HepG2 (cell line): ENCODE data around the gene EPN2. TPM values are rescaled to one million over a fixed set of nuclear protein-coding genes. Genes with fewer than 3 reads are reported as not detected.

Experiments used
- ATAC-seq: fragments of 200-7000 bp; cut with Tn5 transposase; 3 replicates; pipeline ENCODE4 v1.9.1; 2020; ENCODE audit warnings: mild to moderate bottlenecking, moderate library complexity
- BruUV-seq: library from RNA; stranded (reverse); fragments of 400-500 nt; replicated peaks from 2 replicates; lab custom pipeline; 2021; lab: Mats Ljungman, UMichigan
- CTCF ChIA-PET: fragments of 300-600 bp; formaldehyde crosslinking; extraction: SDS; loops from one replicate; lab custom pipeline; 2021; ENCODE audit warnings: low total read pairs, inconsistent platforms, low intra/inter-chr PET ratio; lab: Yijun Ruan, JAX
- POLR2A ChIA-PET: fragments of 350-600 bp; sonication (Branson Sonifier 250); formaldehyde crosslinking; loops from one replicate; lab custom pipeline; 2020; ENCODE audit warnings: antibody characterized with exemption, inconsistent platforms; lab: Yijun Ruan, JAX
- DNase-seq: peaks from one replicate; pipeline ENCODE4 v3.0.0-alpha.2; 2015; ENCODE audit warnings: low spot score
- FAIRE-seq: peaks from 3 replicates; lab custom pipeline; 2011; peaks lifted over from hg19 to GRCh38; lab: Jason Lieb, UNC
- H2AFZ ChIP-seq: one replicate; pipeline ENCODE4 v1.6.1; 2011; ENCODE audit warnings: low read length, inconsistent platforms
- H3K27ac ChIP-seq: fragments of 300-600 bp; 3 replicates; pipeline ENCODE4 v1.8.0; 2011; ENCODE audit warnings: mixed run types, mild to moderate bottlenecking, mixed read lengths, low read length, inconsistent platforms; ENCODE audit not compliant: insufficient read depth; ENCODE audit errors: extremely low read length
- H3K27me3 ChIP-seq, 2 experiments: fragments of 200-600 bp in 1 of 2; 2 replicates in 1 of 2; 3 replicates in 1 of 2; pipeline versions ENCODE4 v1.6.0 to v1.8.0; 2011; ENCODE audit warnings: low read length in 2 of 2, mild to moderate bottlenecking in 2 of 2, moderate library complexity in 2 of 2, inconsistent platforms in 1 of 2; ENCODE audit not compliant: insufficient read depth in 2 of 2, control insufficient read depth in 1 of 2
- H3K36me3 ChIP-seq, 2 experiments: fragments of 200-600 bp in 1 of 2; replicated peaks in 1 of 2; 2 replicates in 1 of 2; 3 replicates in 1 of 2; pipeline versions ENCODE4 v1.5.1 to v1.8.0; 2011; ENCODE audit warnings: low read length in 2 of 2, inconsistent platforms in 1 of 2; ENCODE audit not compliant: insufficient read depth in 2 of 2, control insufficient read depth in 1 of 2
- H3K4me1 ChIP-seq: 2 replicates; pipeline ENCODE4 v1.5.1; 2012; ENCODE audit warnings: low read length, inconsistent platforms; ENCODE audit not compliant: insufficient read depth
- H3K4me2 ChIP-seq: 2 replicates; pipeline ENCODE4 v1.6.0; 2011; ENCODE audit warnings: low read depth, low read length, inconsistent platforms
- H3K4me3 ChIP-seq, 3 experiments: fragments of 200-600 bp in 1 of 3; sonication (generic), shearing (Covaris generic) in 1 of 3; replicated peaks in 1 of 3; 2 replicates each; pipeline ENCODE4 v1.5.1; 2011 to 2016; ENCODE audit warnings: low read length in 3 of 3, inconsistent platforms in 2 of 3, low read depth in 2 of 3, mild to moderate bottlenecking in 2 of 3, control low read depth in 1 of 3, mixed read lengths in 1 of 3; ENCODE audit not compliant: insufficient read depth in 1 of 3
- H3K79me2 ChIP-seq: one replicate; pipeline ENCODE4 v1.6.1; 2011; ENCODE audit warnings: low read length, inconsistent platforms; ENCODE audit not compliant: insufficient read depth
- H3K9ac ChIP-seq: 2 replicates; pipeline ENCODE4 v1.6.0; 2011; ENCODE audit warnings: mild to moderate bottlenecking, low read depth, low read length, inconsistent platforms; ENCODE audit not compliant: insufficient read depth
- H3K9me3 ChIP-seq: 2 replicates; pipeline ENCODE4 v1.5.1; 2012; ENCODE audit warnings: mild to moderate bottlenecking, low read length
- H4K20me1 ChIP-seq: 2 replicates; pipeline ENCODE4 v1.6.0; 2011; ENCODE audit warnings: inconsistent platforms, mild to moderate bottlenecking, low read length, moderate library complexity; ENCODE audit not compliant: insufficient read depth
- BRD4 ChIP-seq: sonication (generic); formaldehyde crosslinking; IDR thresholded peaks from 2 replicates; pipeline ENCODE4 v1.4.0; 2020; ENCODE audit warnings: missing genetic modification reagents
- NFE2L2 ChIP-seq: fragments of 150-350 bp; IDR thresholded peaks from 2 replicates; pipeline ENCODE4 v1.6.1; 2014; ENCODE audit warnings: low read length
- NFRKB ChIP-seq: fragments of 450-650 bp; IDR thresholded peaks from 2 replicates; pipeline ENCODE4 v1.6.1; 2017
- PHF21A ChIP-seq: sonication (generic); formaldehyde crosslinking; IDR thresholded peaks from 2 replicates; pipeline ENCODE4 v1.5.0; 2020; ENCODE audit warnings: mild to moderate bottlenecking, missing genetic modification reagents
- REXO4 ChIP-seq: sonication (generic); formaldehyde crosslinking; IDR thresholded peaks from 2 replicates; pipeline ENCODE4 v1.8.0; 2022; ENCODE audit warnings: missing genetic modification reagents, mild to moderate bottlenecking, borderline replicate concordance
- ZBTB20 ChIP-seq: sonication (generic); formaldehyde crosslinking; IDR thresholded peaks from 2 replicates; pipeline ENCODE4 v1.8.1; 2023; ENCODE audit warnings: missing genetic modification reagents, low read depth, mild to moderate bottlenecking, borderline replicate concordance
- ZFAT ChIP-seq: sonication (generic); formaldehyde crosslinking; conservative IDR thresholded peaks from 2 replicates; pipeline ENCODE4 v1.8.1; 2023; ENCODE audit warnings: missing genetic modification reagents, inconsistent platforms
- ZMYM3 ChIP-seq: sonication (generic); formaldehyde crosslinking; IDR thresholded peaks from 2 replicates; pipeline ENCODE4 v1.5.1; 2020; ENCODE audit warnings: mild to moderate bottlenecking, missing genetic modification reagents
- ZNF274 ChIP-seq: sonication (generic); formaldehyde crosslinking; IDR thresholded peaks from 2 replicates; pipeline ENCODE4 v1.5.1; 2020; ENCODE audit warnings: mild to moderate bottlenecking, missing genetic modification reagents
- WGBS: methylation state at CpG from one replicate; pipeline ENCODE4 v1.1.6; 2017; ENCODE audit warnings: low lambda C conversion rate; 5-methylcytosine and 5-hydroxymethylcytosine counted together
- in situ Hi-C: cut with HindIII; loops from 2 replicates; pipeline ENCODE4 v1.10.0; 2017; ENCODE audit warnings: low pct_unique_long_range_greater_than_20kb; ENCODE audit not compliant: extremely low pct_ligation_motif_present
- intact Hi-C: fragments of 100-400 bp; cut with micrococcal nuclease; formaldehyde crosslinking; loops from one replicate; pipeline ENCODE4 v1.10.0; 2022; ENCODE audit not compliant: unreplicated experiment
- polyA plus RNA-seq, 8 experiments: library from polyadenylated mRNA; depleted of rRNA in 3 of 8; stranded (reverse) in 7 of 8; unstranded in 1 of 8; fragments of >200 nt; fragmentation: Illumina TruSeq in 4 of 8; extraction: Trizol in 4 of 8; gene quantifications; 2 replicates each; pipeline versions ENCODE4 v1.2.1 to v1.2.3, GENCODE V29; 2011 to 2016; ENCODE audit warnings: low read depth in 4 of 8, missing spikeins in 1 of 8, mixed read lengths in 1 of 8; ENCODE audit not compliant: insufficient read depth in 1 of 8
- total RNA-seq, 5 experiments: library from RNA; depleted of rRNA; stranded (reverse); fragments of >200 nt; fragmentation: Illumina TruSeq; extraction: Trizol; gene quantifications; 2 replicates each; pipeline ENCODE4 v1.2.3, GENCODE V29; 2016; ENCODE audit warnings: low read depth in 1 of 5
- TF ChIP-seq, protein P1 (sequence below): sonication (generic); formaldehyde crosslinking; IDR thresholded peaks from 2 replicates; pipeline ENCODE4 v1.8.1; 2023; ENCODE audit warnings: mild to moderate bottlenecking, moderate library complexity, missing genetic modification reagents
- TF ChIP-seq, protein P2 (sequence below): sonication (generic); formaldehyde crosslinking; IDR thresholded peaks from 2 replicates; pipeline ENCODE4 v1.4.0; 2020; ENCODE audit warnings: missing genetic modification reagents
- TF ChIP-seq, protein P3 (sequence below): sonication (generic); formaldehyde crosslinking; IDR thresholded peaks from 2 replicates; pipeline ENCODE4 v1.4.0; 2020; ENCODE audit warnings: mild to moderate bottlenecking, missing genetic modification reagents
- TF ChIP-seq, protein P4 (sequence below): IDR thresholded peaks from 2 replicates; pipeline ENCODE4 v1.6.1; 2016; ENCODE audit warnings: low read depth, control low read depth

EPN2 gene
- total and polyA plus RNA-seq, 2 of the 13 experiments (the other 11 are each of a cell fraction or from before 2014, with no cell fraction given) = 7.8 to 19.2 TPM

DNA sequence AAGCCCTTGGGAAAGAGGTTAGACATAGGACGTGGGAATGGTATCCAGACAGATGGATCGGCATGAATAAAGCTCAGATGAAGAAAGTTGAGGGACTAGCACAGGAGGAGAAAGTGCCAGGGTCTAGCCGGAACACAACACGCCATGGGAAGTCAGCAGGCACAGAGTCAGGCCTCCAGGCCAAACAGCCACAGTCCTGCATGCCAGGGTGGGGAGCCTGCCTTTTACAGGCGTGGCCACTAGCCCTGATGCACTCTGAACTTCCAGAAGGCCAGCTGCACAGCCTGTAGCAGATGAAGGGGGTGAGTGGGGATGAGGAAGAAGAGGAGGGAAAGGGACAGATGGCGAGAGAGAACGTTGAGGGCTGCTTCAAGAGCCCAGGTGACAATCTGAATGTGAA is 120.2 kb downstream of the EPN2 start:
- intact Hi-C loops = no loop called here
- H2AFZ ChIP-seq = no peak overlapping the region
- DNase-seq = no peak
- TF ChIP-seq, protein P1, sequence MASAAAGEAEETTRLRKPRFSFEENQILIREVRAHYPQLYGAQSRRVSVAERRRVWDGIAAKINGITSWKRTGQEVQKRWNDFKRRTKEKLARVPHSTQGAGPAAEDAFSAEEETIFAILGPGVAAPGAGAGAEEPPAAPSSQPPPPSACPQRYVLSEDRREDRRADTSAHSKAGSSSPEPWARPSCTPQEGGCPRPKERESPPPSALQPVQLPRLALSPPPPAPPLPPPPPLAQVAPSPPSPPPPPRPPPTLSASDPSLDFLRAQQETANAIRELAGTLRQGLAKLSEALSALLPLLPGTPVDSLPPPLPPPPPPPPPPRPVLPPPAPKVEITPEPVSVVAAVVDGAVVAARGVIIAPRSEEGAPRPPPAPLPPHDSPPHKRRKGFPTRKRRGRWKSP (CRISPR knock-in tag) = no peak
- TF ChIP-seq, all 625 proteins: peak for 0
- Histone ChIP-seq H4K20me1 (no peaks in the 10 kb centered on the region), H3K36me3 (peaks cover 8 to 16% of the 10 kb centered on the region in 2 experiments; a peak in 4 of 5 replicates), H3K4me3 (no peak overlapping the region), H3K4me1 (peaks cover 11% of the 10 kb centered on the region), H3K4me2 (no peak overlapping the region), H3K79me2 (peaks cover 7% of the 10 kb centered on the region), H3K27ac (no peak overlapping the region), H3K27me3 (no peaks in the 10 kb centered on the region), H3K9me3 (no peaks in the 10 kb centered on the region), H3K9ac (no peak overlapping the region)
- in situ Hi-C loops = no loop called here
- CTCF ChIA-PET = no interaction called here
- ATAC-seq (no peak), FAIRE-seq (no peak)
- BruUV-seq = no TSS peak
- 95% methylated on average over 7 of the region's 7 CpGs for WGBS
- POLR2A ChIA-PET = interaction anchor here (4.3 kb wide), 1 partner anchor 19 kb away, joined by 12 read pairs; no protein-coding TSS in a partner anchor

- no peak for ATAC-seq
- no peak for DNase-seq
- no peak for FAIRE-seq
- 100% methylated on average over 3 of the region's 7 CpGs for WGBS
- ChIA-PET CTCF (no interaction called here), POLR2A (interaction anchor here (1.6 to 4.3 kb wide), 2 partner anchors 19 to 20 kb away, joined by 6 to 12 read pairs; partner anchors contain the start of gene MAPK7)
- no TSS peak for BruUV-seq
- intact Hi-C loops = no loop called here
- Histone ChIP-seq H4K20me1 (no peaks in the 10 kb centered on the region), H3K27ac (no peak overlapping the region), H3K4me3 (no peak overlapping the region), H3K4me2 (no peak overlapping the region), H2AFZ (no peak overlapping the region), H3K79me2 (peaks cover 7% of the 10 kb centered on the region), H3K36me3 (peaks cover 8 to 16% of the 10 kb centered on the region in 2 experiments; a peak in 4 of 5 replicates), H3K9ac (no peak overlapping the region), H3K4me1 (peaks cover 11% of the 10 kb centered on the region), H3K9me3 (no peaks in the 10 kb centered on the region), H3K27me3 (no peaks in the 10 kb centered on the region)
- in situ Hi-C loops = no loop called here
- TF ChIP-seq ZNF274 (CRISPR knock-in tag) (no peak), PHF21A (CRISPR knock-in tag) (no peak), NFE2L2 (no peak), ZBTB20 (CRISPR knock-in tag) (no peak), NFRKB (no peak), ZFAT (CRISPR knock-in tag) (no peak), REXO4 (CRISPR knock-in tag) (no peak), BRD4 (CRISPR knock-in tag) (no peak), ZMYM3 (CRISPR knock-in tag) (no peak)
- TF ChIP-seq, protein P2, sequence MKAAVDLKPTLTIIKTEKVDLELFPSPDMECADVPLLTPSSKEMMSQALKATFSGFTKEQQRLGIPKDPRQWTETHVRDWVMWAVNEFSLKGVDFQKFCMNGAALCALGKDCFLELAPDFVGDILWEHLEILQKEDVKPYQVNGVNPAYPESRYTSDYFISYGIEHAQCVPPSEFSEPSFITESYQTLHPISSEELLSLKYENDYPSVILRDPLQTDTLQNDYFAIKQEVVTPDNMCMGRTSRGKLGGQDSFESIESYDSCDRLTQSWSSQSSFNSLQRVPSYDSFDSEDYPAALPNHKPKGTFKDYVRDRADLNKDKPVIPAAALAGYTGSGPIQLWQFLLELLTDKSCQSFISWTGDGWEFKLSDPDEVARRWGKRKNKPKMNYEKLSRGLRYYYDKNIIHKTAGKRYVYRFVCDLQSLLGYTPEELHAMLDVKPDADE (CRISPR knock-in tag) = no peak
- TF ChIP-seq, protein P3, sequence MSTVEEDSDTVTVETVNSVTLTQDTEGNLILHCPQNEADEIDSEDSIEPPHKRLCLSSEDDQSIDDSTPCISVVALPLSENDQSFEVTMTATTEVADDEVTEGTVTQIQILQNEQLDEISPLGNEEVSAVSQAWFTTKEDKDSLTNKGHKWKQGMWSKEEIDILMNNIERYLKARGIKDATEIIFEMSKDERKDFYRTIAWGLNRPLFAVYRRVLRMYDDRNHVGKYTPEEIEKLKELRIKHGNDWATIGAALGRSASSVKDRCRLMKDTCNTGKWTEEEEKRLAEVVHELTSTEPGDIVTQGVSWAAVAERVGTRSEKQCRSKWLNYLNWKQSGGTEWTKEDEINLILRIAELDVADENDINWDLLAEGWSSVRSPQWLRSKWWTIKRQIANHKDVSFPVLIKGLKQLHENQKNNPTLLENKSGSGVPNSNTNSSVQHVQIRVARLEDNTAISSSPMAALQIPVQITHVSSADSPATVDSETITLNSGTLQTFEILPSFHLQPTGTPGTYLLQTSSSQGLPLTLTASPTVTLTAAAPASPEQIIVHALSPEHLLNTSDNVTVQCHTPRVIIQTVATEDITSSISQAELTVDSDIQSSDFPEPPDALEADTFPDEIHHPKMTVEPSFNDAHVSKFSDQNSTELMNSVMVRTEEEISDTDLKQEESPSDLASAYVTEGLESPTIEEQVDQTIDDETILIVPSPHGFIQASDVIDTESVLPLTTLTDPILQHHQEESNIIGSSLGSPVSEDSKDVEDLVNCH (CRISPR knock-in tag) = no peak
- TF ChIP-seq, protein P4, sequence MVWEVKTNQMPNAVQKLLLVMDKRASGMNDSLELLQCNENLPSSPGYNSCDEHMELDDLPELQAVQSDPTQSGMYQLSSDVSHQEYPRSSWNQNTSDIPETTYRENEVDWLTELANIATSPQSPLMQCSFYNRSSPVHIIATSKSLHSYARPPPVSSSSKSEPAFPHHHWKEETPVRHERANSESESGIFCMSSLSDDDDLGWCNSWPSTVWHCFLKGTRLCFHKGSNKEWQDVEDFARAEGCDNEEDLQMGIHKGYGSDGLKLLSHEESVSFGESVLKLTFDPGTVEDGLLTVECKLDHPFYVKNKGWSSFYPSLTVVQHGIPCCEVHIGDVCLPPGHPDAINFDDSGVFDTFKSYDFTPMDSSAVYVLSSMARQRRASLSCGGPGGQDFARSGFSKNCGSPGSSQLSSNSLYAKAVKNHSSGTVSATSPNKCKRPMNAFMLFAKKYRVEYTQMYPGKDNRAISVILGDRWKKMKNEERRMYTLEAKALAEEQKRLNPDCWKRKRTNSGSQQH (CRISPR knock-in tag) = no peak
Observed at GRCh38 chr17:19357761-19358160, 120.6 kb downstream of the EPN2 start.
